Gastrocnemius medialis (tissue), 4 donors: ENCODE data around the gene KIR2DL1.

Source experiments
- POLR2A ChIP-seq, 2 donors: fragments of 450-650 bp; IDR thresholded peaks; one replicate each; pipeline ENCODE4 v1.6.1; 2017; ENCODE audit warnings: antibody characterized with exemption in 2 of 2, mild to moderate bottlenecking in 2 of 2, moderate library complexity in 2 of 2
- TF ChIP-seq, protein P1 (sequence below), 5 experiments: fragments of 450-650 bp in 3 of 5; fragments of 200-600 bp in 2 of 5; sonication (generic) in 2 of 5; IDR thresholded peaks in 4 of 5; conservative IDR thresholded peaks in 1 of 5; 1 replicate in 4 of 5; 2 replicates in 1 of 5; pipeline ENCODE4 v1.5.1; 2016 to 2019; ENCODE audit warnings: antibody characterized with exemption in 5 of 5, mild to moderate bottlenecking in 3 of 5, moderate library complexity in 3 of 5

DNA sequence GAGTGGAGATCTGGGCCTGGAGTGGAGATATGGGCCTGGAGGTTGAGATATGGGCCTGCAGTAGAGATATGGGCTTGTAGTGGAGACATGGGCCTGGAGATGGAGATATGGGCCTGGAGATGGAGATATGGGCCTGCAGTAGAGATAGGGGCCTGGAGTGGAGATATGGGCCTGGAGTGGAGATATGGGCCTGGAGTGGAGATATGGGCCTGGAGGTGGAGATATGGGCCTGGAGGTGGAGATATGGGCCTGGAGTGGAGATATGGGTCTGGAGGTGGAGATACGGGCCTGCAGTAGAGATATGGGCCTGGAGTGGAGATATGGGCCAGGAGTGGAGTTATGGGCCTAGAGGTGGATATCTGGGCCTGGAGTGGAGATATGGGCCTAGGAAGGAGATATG is 30.9 kb upstream of the KIR2DL1 start:
- TF ChIP-seq POLR2A (IDR thresholded peaks at IDR 0.05), result no peak
- TF ChIP-seq, protein P1, sequence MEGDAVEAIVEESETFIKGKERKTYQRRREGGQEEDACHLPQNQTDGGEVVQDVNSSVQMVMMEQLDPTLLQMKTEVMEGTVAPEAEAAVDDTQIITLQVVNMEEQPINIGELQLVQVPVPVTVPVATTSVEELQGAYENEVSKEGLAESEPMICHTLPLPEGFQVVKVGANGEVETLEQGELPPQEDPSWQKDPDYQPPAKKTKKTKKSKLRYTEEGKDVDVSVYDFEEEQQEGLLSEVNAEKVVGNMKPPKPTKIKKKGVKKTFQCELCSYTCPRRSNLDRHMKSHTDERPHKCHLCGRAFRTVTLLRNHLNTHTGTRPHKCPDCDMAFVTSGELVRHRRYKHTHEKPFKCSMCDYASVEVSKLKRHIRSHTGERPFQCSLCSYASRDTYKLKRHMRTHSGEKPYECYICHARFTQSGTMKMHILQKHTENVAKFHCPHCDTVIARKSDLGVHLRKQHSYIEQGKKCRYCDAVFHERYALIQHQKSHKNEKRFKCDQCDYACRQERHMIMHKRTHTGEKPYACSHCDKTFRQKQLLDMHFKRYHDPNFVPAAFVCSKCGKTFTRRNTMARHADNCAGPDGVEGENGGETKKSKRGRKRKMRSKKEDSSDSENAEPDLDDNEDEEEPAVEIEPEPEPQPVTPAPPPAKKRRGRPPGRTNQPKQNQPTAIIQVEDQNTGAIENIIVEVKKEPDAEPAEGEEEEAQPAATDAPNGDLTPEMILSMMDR (IDR thresholded peaks at IDR 0.05 in 4 of 5, conservative IDR thresholded peaks at IDR 0.05 in 1 of 5), result no peak
